GM12878 (cell line): Measurements from ENCODE around the gene TPBG. TPM values are rescaled to one million over a fixed set of nuclear protein-coding genes. Genes with fewer than 3 reads are reported as not detected.

Experiments used
- ATAC-seq: fragments of 200-7000 bp; cut with Tn5 transposase; 3 replicates; pipeline ENCODE4 v1.9.1; 2020; ENCODE audit warnings: mild to moderate bottlenecking, moderate library complexity
- BruUV-seq: library from RNA; stranded (reverse); fragments of 400-500 nt; replicated peaks from 2 replicates; lab custom pipeline; 2021; lab: Mats Ljungman, UMichigan
- CTCF ChIA-PET: fragments of 300-600 bp; sonication (Branson Sonifier 250); formaldehyde crosslinking; extraction: SDS; loops from one replicate; lab custom pipeline; 2021; ENCODE audit warnings: inconsistent platforms; lab: Yijun Ruan, JAX
- POLR2A ChIA-PET: fragments of 350-600 bp; formaldehyde crosslinking; extraction: SDS; loops from one replicate; lab custom pipeline; 2021; ENCODE audit warnings: inconsistent platforms; lab: Charles Lee
- RAD21 ChIA-PET: fragments of 300-600 bp; sonication (Branson Sonifier 250); formaldehyde crosslinking; loops from one replicate; lab custom pipeline; 2023; ENCODE audit warnings: antibody characterized with exemption; ENCODE audit not compliant: unreplicated experiment; lab: Charles Lee
- SMC1A ChIA-PET: fragments of 300-600 bp; sonication (Branson Sonifier 250); formaldehyde crosslinking; loops from one replicate; lab custom pipeline; 2023; ENCODE audit not compliant: unreplicated experiment, uncharacterized antibody; lab: Charles Lee
- DNase-seq: peaks from one replicate; pipeline ENCODE4 v3.0.0-alpha.2; 2011; ENCODE audit warnings: low read depth, low spot score
- FAIRE-seq: peaks from 3 replicates; lab custom pipeline; 2011; peaks lifted over from hg19 to GRCh38; lab: Jason Lieb, UNC
- H2AFZ ChIP-seq: 2 replicates; pipeline ENCODE4 v1.6.0; 2011; ENCODE audit warnings: low read depth, low read length, control low read depth; ENCODE audit not compliant: control insufficient read depth
- H3K27ac ChIP-seq: 2 replicates; pipeline ENCODE4 v1.5.1; 2011; ENCODE audit warnings: control low read depth; ENCODE audit not compliant: control insufficient read depth, insufficient read depth
- H3K27me3 ChIP-seq, 2 experiments: replicated peaks in 1 of 2; 2 replicates each; pipeline versions ENCODE4 v1.6.0 to v1.6.1; 2011; ENCODE audit warnings: low read length in 1 of 2; ENCODE audit not compliant: control insufficient read depth in 2 of 2, insufficient read depth in 2 of 2
- H3K36me3 ChIP-seq, 2 experiments: 2 replicates each; pipeline ENCODE4 v1.5.1; 2011; ENCODE audit warnings: low read length in 1 of 2; ENCODE audit not compliant: control insufficient read depth in 2 of 2, insufficient read depth in 2 of 2
- H3K4me1 ChIP-seq: 2 replicates; pipeline ENCODE4 v1.6.1; 2011; ENCODE audit warnings: mild to moderate bottlenecking, low read length, moderate library complexity, mixed read lengths; ENCODE audit not compliant: control insufficient read depth, insufficient read depth
- H3K4me2 ChIP-seq: 2 replicates; pipeline ENCODE4 v1.6.0; 2011; ENCODE audit warnings: control low read depth; ENCODE audit not compliant: control insufficient read depth, insufficient read depth
- H3K4me3 ChIP-seq: fragments of 200-600 bp; sonication (generic); 2 replicates; pipeline ENCODE4 v1.5.1; 2016
- H3K79me2 ChIP-seq: 2 replicates; pipeline ENCODE4 v1.6.0; 2011; ENCODE audit warnings: low read length; ENCODE audit not compliant: control insufficient read depth, insufficient read depth
- H3K9ac ChIP-seq: 2 replicates; pipeline ENCODE4 v1.8.0; 2011; ENCODE audit warnings: low read length, control low read depth, mixed read lengths; ENCODE audit not compliant: control insufficient read depth, insufficient read depth
- H3K9me3 ChIP-seq: replicated peaks from 3 replicates; pipeline ENCODE4 v1.5.1; 2011; ENCODE audit warnings: mild to moderate bottlenecking, low read length; ENCODE audit not compliant: control insufficient read depth, insufficient read depth
- H4K20me1 ChIP-seq: 2 replicates; pipeline ENCODE4 v1.6.0; 2011; ENCODE audit not compliant: control insufficient read depth, insufficient read depth
- BCLAF1 ChIP-seq: fragments of 450-650 bp; IDR thresholded peaks from 2 replicates; pipeline ENCODE4 v1.6.1; 2017; ENCODE audit warnings: antibody characterized with exemption, mild to moderate bottlenecking, moderate library complexity
- E2F8 ChIP-seq: fragments of 450-650 bp; IDR thresholded peaks from 2 replicates; pipeline ENCODE4 v1.6.1; 2018; ENCODE audit warnings: mild to moderate bottlenecking, low read depth, moderate library complexity; ENCODE audit not compliant: partially characterized antibody
- ETV6 ChIP-seq, 2 experiments: fragments of 450-650 bp in 1 of 2; IDR thresholded peaks in 1 of 2; conservative IDR thresholded peaks in 1 of 2; 2 replicates each; pipeline ENCODE4 v1.6.1; 2014; ENCODE audit warnings: antibody characterized with exemption in 1 of 2, borderline replicate concordance in 1 of 2, low read depth in 1 of 2, mild to moderate bottlenecking in 1 of 2, moderate library complexity in 1 of 2
- JUND ChIP-seq: IDR thresholded peaks from 2 replicates; pipeline ENCODE4 v1.6.1; 2012; ENCODE audit warnings: low read depth, mild to moderate bottlenecking, low read length, improper control_type of control experiment, moderate library complexity
- NFIC ChIP-seq: IDR thresholded peaks from 2 replicates; pipeline ENCODE4 v1.6.1; 2012; ENCODE audit warnings: low read depth, mild to moderate bottlenecking, inconsistent platforms, low read length, moderate library complexity
- NKRF ChIP-seq: fragments of 450-650 bp; conservative IDR thresholded peaks from 2 replicates; pipeline ENCODE4 v1.6.1; 2017; ENCODE audit warnings: mild to moderate bottlenecking, moderate library complexity
- PML ChIP-seq: IDR thresholded peaks from 2 replicates; pipeline ENCODE4 v1.6.1; 2012; ENCODE audit warnings: low read length, inconsistent platforms
- SPI1 ChIP-seq: IDR thresholded peaks from 2 replicates; pipeline ENCODE4 v1.6.1; 2011; ENCODE audit warnings: low read depth, mild to moderate bottlenecking, low read length, moderate library complexity, borderline replicate concordance; ENCODE audit not compliant: insufficient read depth
- ZNF274 ChIP-seq: IDR thresholded peaks from one replicate; pipeline ENCODE4 v1.8.0; 2011; ENCODE audit not compliant: insufficient read length, insufficient read depth
- ZNF384 ChIP-seq: IDR thresholded peaks from 2 replicates; pipeline ENCODE4 v1.6.1; 2012; ENCODE audit warnings: low read depth, mild to moderate bottlenecking, low read length, improper control_type of control experiment, borderline replicate concordance
- WGBS: methylation state at CpG from one replicate; pipeline ENCODE4 v1.1.6; 2016; ENCODE audit warnings: low lambda C conversion rate; ENCODE audit not compliant: insufficient replicate concordance, insufficient coverage; ENCODE audit errors: missing lambda C conversion rate; 5-methylcytosine and 5-hydroxymethylcytosine counted together
- in situ Hi-C: fragments of 300-500 bp; cut with MboI; formaldehyde crosslinking; loops from 9 replicates; pipeline ENCODE4 v1.14.3; 2018; ENCODE audit warnings: mixed read lengths
- intact Hi-C: fragments of 100-400 bp; cut with micrococcal nuclease; formaldehyde crosslinking; loops from one replicate; pipeline ENCODE4 v1.14.2; 2022; ENCODE audit not compliant: unreplicated experiment
- polyA plus RNA-seq, 11 experiments: library from polyadenylated mRNA; depleted of rRNA in 4 of 11; unstranded in 6 of 11; stranded (reverse) in 5 of 11; fragments of >200 nt; fragmentation: Nextera tagmentation in 4 of 11; fragmentation: Illumina TruSeq in 1 of 11; extraction: Ambion mirVana in 4 of 11; extraction: Trizol in 1 of 11; gene quantifications; 1 replicate in 1 of 11; 2 replicates in 10 of 11; pipeline versions ENCODE4 v1.2.1 to v1.2.3, GENCODE V29; 2011 to 2016; ENCODE audit warnings: inconsistent platforms in 2 of 11, missing spikeins in 2 of 11, low read depth in 1 of 11
- total RNA-seq, 4 experiments: library from RNA; depleted of rRNA in 3 of 4; stranded (reverse); fragments of >200 nt in 3 of 4; fragmentation: Illumina TruSeq in 1 of 4; extraction: Trizol in 1 of 4; gene quantifications; 2 replicates each; pipeline versions ENCODE4 v1.2.1 to v1.2.3, GENCODE V29; 2013 to 2021

TPBG gene
- total and polyA plus RNA-seq, 10 of the 15 experiments (the other 5 are each of a cell fraction or from before 2014, with no cell fraction given), result 0.06 to 0.98 (median 0.66) TPM

- no peaks in the 10 kb centered on the region for H3K4me1 ChIP-seq
- ATAC-seq (no peak), FAIRE-seq (no peak), DNase-seq (no peak)
- no TSS peak for BruUV-seq
- no peaks in the 10 kb centered on the region for H3K27me3 ChIP-seq
- H3K36me3 ChIP-seq, result no peaks in the 10 kb centered on the region
- CTCF ChIA-PET, result interaction anchor here (0.5 kb wide), 1 partner anchor 747 kb away, joined by 3 read pairs; no protein-coding TSS in a partner anchor
- intact Hi-C loops (no loop called here), in situ Hi-C loops (no loop called here)
- no peak overlapping the region for H3K27ac ChIP-seq
- POLR2A ChIA-PET, result interaction anchor here (0.6 kb wide), 1 partner anchor 515 kb away, joined by 4 read pairs; no protein-coding TSS in a partner anchor
- H3K4me3 ChIP-seq, result no peak overlapping the region
- RAD21 ChIA-PET, result no interaction called here
- H3K9me3 ChIP-seq, result no peaks in the 10 kb centered on the region; the same call in 2 of the 3 replicates
- SMC1A ChIA-PET, result no interaction called here
- H3K4me2 ChIP-seq, result no peak overlapping the region
- H2AFZ ChIP-seq, result no peak overlapping the region
- no peaks in the 10 kb centered on the region for H4K20me1 ChIP-seq
- 45% methylated on average over 2 of the region's 2 CpGs for WGBS
- no peaks in the 10 kb centered on the region for H3K79me2 ChIP-seq
- H3K9ac ChIP-seq, result no peak overlapping the region
- TF ChIP-seq ZNF384 (no peak), ETV6 (conservative IDR thresholded peaks at IDR 0.05 in 1 of 2, IDR thresholded peaks at IDR 0.05 in 1 of 2; ENCODE audit: borderline replicate concordance in 1 of 2, low read depth in 1 of 2) (no peak), JUND (no peak), BCLAF1 (no peak), NFIC (no peak), SPI1 (no peak), ZNF274 (no peak), E2F8 (no peak), NKRF (no peak), PML (no peak)
Measured at GRCh38 chr6:82371799-82372546, 8.4 kb downstream of the TPBG start.
